Eye (tissue), 1 donor: ENCODE measurements around the gene TDP1.
"Not testable (repeated sequence)": the region's sequence is repeated elsewhere in the genome, so short reads cannot be mapped to it uniquely, and the experiment has no call there.

Experiments used
- DNase-seq: peaks from one replicate; pipeline ENCODE4 v3.0.0-alpha.2; 2015

Gene TDP1

GRCh38 chr14:89992273-89992672 is 36.5 kb downstream of the TDP1 start:
- DNase-seq: no peak

GRCh38 chr14:89996963-89997362 is 41.2 kb downstream of the TDP1 start:
- no peak for DNase-seq

- DNase-seq: no peak
These were observed 45.2 kb downstream of the TDP1 start for GRCh38 chr14:90000935-90001334.

- DNase-seq: no peak
These were observed 48.0 kb downstream of the TDP1 start for GRCh38 chr14:90003526-90004307.

GRCh38 chr14:90005441-90005840 is 49.7 kb downstream of the TDP1 start:
- no peak for DNase-seq

- DNase-seq: no peak
These were observed 50.3 kb downstream of the TDP1 start for GRCh38 chr14:90005939-90006530.

GRCh38 chr14:90017371-90017770 is 61.6 kb downstream of the TDP1 start:
- DNase-seq: no peak

GRCh38 chr14:90019824-90020523 is 64.2 kb downstream of the TDP1 start:
- DNase-seq: no peak

GRCh38 chr14:90023176-90023896 is 67.6 kb downstream of the TDP1 start:
- no peak for DNase-seq

- DNase-seq: no peak
These were observed 69.2 kb downstream of the TDP1 start for GRCh38 chr14:90024910-90025309.

- not testable (repeated sequence) for DNase-seq
These were observed 70.9 kb downstream of the TDP1 start for GRCh38 chr14:90026608-90027007.

- no peak for DNase-seq
These were observed 72.1 kb downstream of the TDP1 start for GRCh38 chr14:90027842-90028241.

GRCh38 chr14:90034156-90034555 is 78.4 kb downstream of the TDP1 start:
- no peak for DNase-seq

GRCh38 chr14:90034835-90035525 is 79.3 kb downstream of the TDP1 start:
- no peak for DNase-seq

- no peak for DNase-seq
These were observed 83.7 kb downstream of the TDP1 start for GRCh38 chr14:90039253-90040010.

GRCh38 chr14:90040411-90040810 is 84.7 kb downstream of the TDP1 start:
- DNase-seq: no peak

GRCh38 chr14:90042496-90043252 is 86.9 kb downstream of the TDP1 start:
- DNase-seq: no peak

- DNase-seq: no peak
These were observed 89.9 kb downstream of the TDP1 start for GRCh38 chr14:90045616-90046015.

- peak; percentile 3 for DNase-seq
These were observed 93.7 kb downstream of the TDP1 start for GRCh38 chr14:90049390-90049789.

- DNase-seq: no peak
These were observed 94.5 kb downstream of the TDP1 start for GRCh38 chr14:90050271-90050670.

GRCh38 chr14:90053044-90053443 is 97.3 kb downstream of the TDP1 start:
- no peak for DNase-seq
